Osteoblast (primary cell): ENCODE results near the gene PLEKHG7. TPM values are rescaled to one million over a fixed set of nuclear protein-coding genes. Genes with fewer than 3 reads are reported as not detected.
A peak's percentile ranks its signal among the peaks of the same experiment; 100 is the strongest.

ENCODE experiments used
- DNase-seq: peaks from one replicate; pipeline ENCODE4 v3.0.0; 2011; ENCODE audit warnings: low spot score, mixed read lengths; ENCODE audit not compliant: insufficient read length; ENCODE audit errors: missing footprints
- H2AFZ ChIP-seq: 2 replicates; pipeline ENCODE4 v1.6.0; 2011; ENCODE audit warnings: mild to moderate bottlenecking, low read length
- H3K27ac ChIP-seq: 2 replicates; pipeline ENCODE4 v1.5.1; 2011; ENCODE audit warnings: mild to moderate bottlenecking, low read depth, low read length, moderate library complexity
- H3K27me3 ChIP-seq: 2 replicates; pipeline ENCODE4 v1.6.0; 2012; ENCODE audit warnings: mild to moderate bottlenecking, control low read depth, inconsistent platforms, low read length, moderate library complexity; ENCODE audit not compliant: insufficient read depth
- H3K36me3 ChIP-seq: 2 replicates; pipeline ENCODE4 v1.5.1; 2011; ENCODE audit warnings: mild to moderate bottlenecking, low read length, control low read depth, moderate library complexity; ENCODE audit not compliant: insufficient read depth
- H3K4me1 ChIP-seq: 2 replicates; pipeline ENCODE4 v1.5.1; 2011; ENCODE audit warnings: mild to moderate bottlenecking, low read length, control low read depth, moderate library complexity; ENCODE audit not compliant: insufficient read depth
- H3K4me2 ChIP-seq: 2 replicates; pipeline ENCODE4 v1.6.0; 2011; ENCODE audit warnings: mild to moderate bottlenecking, low read length; ENCODE audit not compliant: insufficient read depth
- H3K4me3 ChIP-seq: fragments of 200-600 bp; sonication (generic); 3 replicates; pipeline ENCODE4 v1.5.1; 2012; ENCODE audit warnings: mild to moderate bottlenecking, low read length, inconsistent platforms; ENCODE audit not compliant: insufficient read depth
- H3K79me2 ChIP-seq: 2 replicates; pipeline ENCODE4 v1.6.0; 2012; ENCODE audit warnings: mild to moderate bottlenecking, low read length, control low read depth, inconsistent platforms; ENCODE audit not compliant: insufficient read depth
- H3K9me3 ChIP-seq: 2 replicates; pipeline ENCODE4 v1.5.1; 2011; ENCODE audit warnings: low read depth, low read length, control low read depth
- H4K20me1 ChIP-seq: 2 replicates; pipeline ENCODE4 v1.6.0; 2012; ENCODE audit warnings: mild to moderate bottlenecking, low read length, control low read depth; ENCODE audit not compliant: insufficient read depth
- CTCF ChIP-seq: IDR thresholded peaks from 2 replicates; pipeline ENCODE4 v1.5.1; 2011; ENCODE audit warnings: mild to moderate bottlenecking, low read depth, low read length, moderate library complexity; ENCODE audit errors: extremely low read depth
- total RNA-seq: library from RNA; depleted of rRNA; stranded (reverse); fragments of >200 nt; gene quantifications from 2 replicates; pipeline ENCODE4 v1.2.3, GENCODE V29; 2012

Gene PLEKHG7
- total RNA-seq, 1 donor = not detected

- TF ChIP-seq CTCF = no peak
- no peaks in the 10 kb centered on the region for H3K27me3 ChIP-seq
- no peak overlapping the region for H3K4me2 ChIP-seq
- DNase-seq = peak; percentile 39
- no peaks in the 10 kb centered on the region for H3K9me3 ChIP-seq
- H4K20me1 ChIP-seq = no peaks in the 10 kb centered on the region
- no peaks in the 10 kb centered on the region for H3K4me1 ChIP-seq
- no peak overlapping the region for H3K27ac ChIP-seq
- H3K4me3 ChIP-seq = no peak overlapping the region
- H3K36me3 ChIP-seq = peaks cover 23% of the 10 kb centered on the region
- no peak overlapping the region for H2AFZ ChIP-seq
- peaks cover 10% of the 10 kb centered on the region for H3K79me2 ChIP-seq
Measured at GRCh38 chr12:92796650-92797049, 93.9 kb downstream of the PLEKHG7 start.

- TF ChIP-seq CTCF = no peak
- Histone ChIP-seq H3K36me3 (peaks cover 31% of the 10 kb centered on the region), H3K27me3 (no peaks in the 10 kb centered on the region), H3K9me3 (no peaks in the 10 kb centered on the region), H4K20me1 (peaks cover 2% of the 10 kb centered on the region), H3K4me3 (no peak overlapping the region), H3K79me2 (peaks cover 9% of the 10 kb centered on the region), H2AFZ (no peak overlapping the region), H3K4me1 (no peaks in the 10 kb centered on the region), H3K27ac (no peak overlapping the region), H3K4me2 (no peak overlapping the region)
- no peak for DNase-seq
Measured at GRCh38 chr12:92802906-92803305, 100.1 kb downstream of the PLEKHG7 start.

GRCh38 chr12:92803903-92804302 lies 101.1 kb downstream of the PLEKHG7 start:
- no peak for TF ChIP-seq CTCF
- H4K20me1 ChIP-seq = peaks cover 2% of the 10 kb centered on the region
- H3K4me3 ChIP-seq = no peak overlapping the region
- H3K79me2 ChIP-seq = peaks cover 9% of the 10 kb centered on the region
- no peaks in the 10 kb centered on the region for H3K9me3 ChIP-seq
- H2AFZ ChIP-seq = no peak overlapping the region
- H3K27me3 ChIP-seq = no peaks in the 10 kb centered on the region
- H3K27ac ChIP-seq = no peak overlapping the region
- H3K4me2 ChIP-seq = no peak overlapping the region
- DNase-seq = no peak
- no peaks in the 10 kb centered on the region for H3K4me1 ChIP-seq
- peaks cover 31% of the 10 kb centered on the region for H3K36me3 ChIP-seq

GRCh38 chr12:92810370-92810769 lies 107.6 kb downstream of the PLEKHG7 start:
- peaks cover 33% of the 10 kb centered on the region for H3K36me3 ChIP-seq
- H3K4me2 ChIP-seq = no peak overlapping the region

More at GRCh38 chr12:92810370-92810769, 107.6 kb downstream of the PLEKHG7 start:
- H4K20me1 ChIP-seq = no peaks in the 10 kb centered on the region
- no peak for DNase-seq
- no peak for TF ChIP-seq CTCF
- no peak overlapping the region for H2AFZ ChIP-seq
- H3K27me3 ChIP-seq = no peaks in the 10 kb centered on the region
- H3K9me3 ChIP-seq = no peaks in the 10 kb centered on the region
- no peaks in the 10 kb centered on the region for H3K4me1 ChIP-seq
- H3K4me3 ChIP-seq = no peak overlapping the region
- peaks cover 2% of the 10 kb centered on the region for H3K79me2 ChIP-seq
- no peak overlapping the region for H3K27ac ChIP-seq
